HFF-Myc (cell line): Measurements from ENCODE around the gene METTL6.
"Not testable (repeated sequence)": the region's sequence is repeated elsewhere in the genome, so short reads cannot be mapped to it uniquely, and the experiment has no call there.

Experiments
- DNase-seq: peaks from one replicate; pipeline ENCODE4 v3.0.0-alpha.2; 2011; ENCODE audit warnings: low read depth; ENCODE audit errors: extremely low read depth
- H3K4me3 ChIP-seq: replicated peaks from 2 replicates; pipeline ENCODE4 v1.5.1; 2011; ENCODE audit warnings: low read depth, mild to moderate bottlenecking, control low read depth, low read length
- TF ChIP-seq, protein P1 (sequence below): IDR thresholded peaks from 2 replicates; pipeline ENCODE4 v1.5.1; 2012; ENCODE audit warnings: mild to moderate bottlenecking, low read depth, low read length, control low read depth; ENCODE audit errors: missing control alignments

METTL6 gene

DNA sequence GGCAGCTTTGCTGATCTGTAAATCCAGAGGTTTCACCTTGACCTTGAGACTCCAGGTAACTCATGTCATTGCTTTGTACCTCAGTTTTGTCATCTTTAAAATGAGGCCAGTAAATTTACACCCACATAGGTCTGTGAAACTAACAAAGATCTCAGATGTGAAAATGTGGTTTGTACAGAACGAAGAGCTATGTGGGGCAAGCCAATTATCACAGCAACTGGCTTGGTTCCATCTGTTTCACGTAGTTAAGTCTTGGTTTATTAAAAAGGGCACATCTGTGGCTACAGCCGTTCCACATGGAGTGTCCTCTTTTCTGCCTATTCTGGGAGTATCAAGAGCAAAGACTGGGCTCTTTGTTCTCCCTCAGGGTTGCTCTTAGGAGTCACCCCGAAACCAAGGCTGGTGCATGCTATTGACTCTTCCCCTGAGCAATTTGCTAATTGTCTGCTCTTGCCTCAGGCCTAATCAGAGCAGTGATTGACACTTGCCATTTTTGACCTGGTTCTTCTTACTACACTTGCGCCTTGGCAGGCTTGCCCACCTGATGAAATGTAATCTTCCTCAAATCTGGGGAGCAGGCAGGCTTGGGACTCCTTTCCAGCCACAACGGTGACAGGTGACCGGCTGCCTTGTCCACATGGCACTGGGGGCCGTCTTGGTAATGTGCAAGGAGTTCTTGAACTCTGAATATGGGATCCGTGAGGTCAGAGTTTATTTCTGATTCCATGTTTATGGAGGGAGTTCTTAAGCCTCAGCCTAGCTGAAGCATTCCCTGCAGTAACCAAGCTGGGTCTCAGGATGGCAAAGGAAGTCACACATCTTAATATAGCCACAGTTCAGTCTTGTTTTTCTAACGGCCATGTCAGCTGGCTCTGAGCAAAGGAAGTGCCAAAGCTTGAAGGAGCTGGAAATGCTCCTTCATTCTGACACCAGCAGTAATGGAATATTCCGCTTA lies 40.2 kb upstream of the METTL6 start:
- H3K4me3 ChIP-seq: no peak overlapping the region
- TF ChIP-seq, protein P1, sequence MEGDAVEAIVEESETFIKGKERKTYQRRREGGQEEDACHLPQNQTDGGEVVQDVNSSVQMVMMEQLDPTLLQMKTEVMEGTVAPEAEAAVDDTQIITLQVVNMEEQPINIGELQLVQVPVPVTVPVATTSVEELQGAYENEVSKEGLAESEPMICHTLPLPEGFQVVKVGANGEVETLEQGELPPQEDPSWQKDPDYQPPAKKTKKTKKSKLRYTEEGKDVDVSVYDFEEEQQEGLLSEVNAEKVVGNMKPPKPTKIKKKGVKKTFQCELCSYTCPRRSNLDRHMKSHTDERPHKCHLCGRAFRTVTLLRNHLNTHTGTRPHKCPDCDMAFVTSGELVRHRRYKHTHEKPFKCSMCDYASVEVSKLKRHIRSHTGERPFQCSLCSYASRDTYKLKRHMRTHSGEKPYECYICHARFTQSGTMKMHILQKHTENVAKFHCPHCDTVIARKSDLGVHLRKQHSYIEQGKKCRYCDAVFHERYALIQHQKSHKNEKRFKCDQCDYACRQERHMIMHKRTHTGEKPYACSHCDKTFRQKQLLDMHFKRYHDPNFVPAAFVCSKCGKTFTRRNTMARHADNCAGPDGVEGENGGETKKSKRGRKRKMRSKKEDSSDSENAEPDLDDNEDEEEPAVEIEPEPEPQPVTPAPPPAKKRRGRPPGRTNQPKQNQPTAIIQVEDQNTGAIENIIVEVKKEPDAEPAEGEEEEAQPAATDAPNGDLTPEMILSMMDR: no peak
- DNase-seq: no peak

DNA sequence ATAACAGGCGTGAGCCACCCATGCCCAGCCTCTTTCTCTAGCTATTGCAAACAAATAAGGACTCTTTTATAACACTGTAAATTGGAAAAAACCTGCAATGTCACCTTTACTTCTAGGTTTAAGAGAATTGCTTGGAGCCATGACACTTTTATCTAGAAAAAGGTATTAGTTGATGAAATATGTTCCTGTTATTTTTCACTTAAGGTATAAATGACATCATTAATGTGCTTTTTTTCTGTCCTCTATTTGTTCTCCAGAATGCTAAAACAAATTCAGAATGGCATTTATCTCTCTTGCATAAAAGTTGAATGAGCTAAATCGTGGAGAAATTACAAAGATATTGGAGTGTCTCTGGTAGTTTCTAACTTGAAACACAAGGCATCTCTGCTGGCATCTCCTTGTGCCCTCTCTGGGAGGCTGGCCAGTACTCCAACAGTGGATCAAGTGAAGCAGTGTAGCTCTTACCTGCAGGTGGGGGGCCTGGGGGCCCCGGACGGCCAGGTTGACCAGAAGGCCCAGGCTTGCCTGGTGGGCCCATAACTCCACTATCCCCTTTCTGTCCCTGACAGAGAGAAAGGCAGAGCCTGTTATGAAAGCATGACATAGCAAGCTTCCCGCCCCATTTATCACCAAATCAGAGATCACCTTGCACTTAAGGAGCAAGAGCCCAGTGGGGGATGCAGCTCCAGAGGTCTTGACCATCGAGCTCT lies 38.7 kb upstream of the METTL6 start:
- TF ChIP-seq, protein P1: no peak
- DNase-seq: no peak
- H3K4me3 ChIP-seq: no peak overlapping the region

DNA sequence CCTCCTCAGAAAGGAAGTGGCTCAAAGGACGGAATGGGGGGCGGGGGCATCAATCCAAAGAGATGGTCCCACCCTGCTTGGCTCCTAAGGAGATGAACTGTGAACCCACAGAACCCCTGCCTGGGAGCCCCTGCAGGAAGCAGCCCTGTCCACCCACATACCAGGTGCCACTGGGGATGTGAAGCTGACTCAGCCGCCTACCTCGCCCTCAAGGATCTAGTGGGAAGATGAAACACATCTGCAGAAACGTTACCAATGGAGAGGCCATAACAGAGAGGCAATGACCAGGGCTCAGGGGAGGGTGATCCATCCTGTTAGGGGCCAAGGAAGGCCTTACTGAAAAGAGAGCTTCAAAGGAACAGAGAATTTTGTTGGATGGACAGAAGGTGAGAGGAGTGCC lies 35.1 kb upstream of the METTL6 start:
- DNase-seq: no peak

DNA sequence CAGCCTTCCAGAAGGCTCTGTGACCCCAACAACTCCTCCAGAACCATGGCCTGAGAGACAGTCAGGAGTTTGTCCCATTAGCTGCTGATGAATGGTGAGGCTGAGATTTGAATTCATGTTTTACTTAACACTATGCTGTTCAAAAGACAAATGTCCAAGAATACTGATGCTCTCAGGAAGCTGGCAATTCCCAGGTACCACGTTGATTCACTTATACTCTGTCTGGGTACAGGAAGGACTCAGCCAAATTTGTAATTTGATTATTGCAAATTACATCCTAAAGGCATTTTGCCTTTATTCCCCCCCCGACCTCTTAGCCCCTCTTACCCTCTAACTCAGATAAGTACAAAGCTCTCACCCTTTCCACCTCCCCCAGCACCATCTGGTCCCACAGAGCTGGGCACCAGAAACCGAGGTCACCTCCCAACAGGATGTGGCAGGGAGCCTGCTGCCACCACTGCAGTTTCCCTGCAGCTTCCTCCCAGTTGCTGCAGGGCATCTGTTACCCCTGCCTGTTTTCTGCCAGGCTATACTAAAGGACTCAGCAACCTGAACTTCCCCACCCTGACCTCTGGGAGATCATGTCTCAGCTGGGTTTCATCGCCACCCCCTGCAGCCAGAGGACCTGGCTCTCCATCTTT lies 33.7 kb upstream of the METTL6 start:
- TF ChIP-seq, protein P1: no peak
- DNase-seq: no peak
- H3K4me3 ChIP-seq: no peak overlapping the region

More for the DNA sequence above, 35.1 kb upstream of the METTL6 start:
- TF ChIP-seq, protein P1: no peak
- no peak overlapping the region for H3K4me3 ChIP-seq

DNA sequence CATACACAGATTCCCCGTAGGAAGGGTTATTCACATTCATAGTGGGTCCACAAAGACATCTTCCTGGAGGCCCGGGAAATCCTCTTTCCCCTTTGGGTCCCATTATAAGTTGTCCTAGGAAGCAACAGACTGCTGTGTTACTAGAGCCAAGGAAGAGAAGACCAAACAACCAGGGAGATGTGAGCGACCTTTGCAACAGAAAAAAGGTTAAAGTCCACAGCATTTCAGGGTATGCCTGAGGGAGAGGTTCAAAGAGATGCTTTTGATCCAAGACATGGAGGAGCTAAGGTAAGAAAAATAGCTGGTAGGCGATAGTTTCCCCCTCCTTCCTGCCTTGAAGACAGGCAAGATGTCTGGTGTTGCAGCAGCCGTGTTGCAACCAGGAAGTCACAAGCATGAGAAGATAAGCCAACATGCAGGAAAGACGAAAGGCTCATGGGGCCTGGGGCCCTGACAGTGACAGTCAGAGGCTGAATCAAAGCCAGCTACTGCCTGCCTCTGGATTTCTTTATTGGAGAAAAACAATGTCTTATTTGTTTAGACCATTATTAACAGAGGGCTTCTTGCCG lies 31.0 kb upstream of the METTL6 start:
- TF ChIP-seq, protein P1: no peak
- H3K4me3 ChIP-seq: no peak overlapping the region
- DNase-seq: no peak

DNA sequence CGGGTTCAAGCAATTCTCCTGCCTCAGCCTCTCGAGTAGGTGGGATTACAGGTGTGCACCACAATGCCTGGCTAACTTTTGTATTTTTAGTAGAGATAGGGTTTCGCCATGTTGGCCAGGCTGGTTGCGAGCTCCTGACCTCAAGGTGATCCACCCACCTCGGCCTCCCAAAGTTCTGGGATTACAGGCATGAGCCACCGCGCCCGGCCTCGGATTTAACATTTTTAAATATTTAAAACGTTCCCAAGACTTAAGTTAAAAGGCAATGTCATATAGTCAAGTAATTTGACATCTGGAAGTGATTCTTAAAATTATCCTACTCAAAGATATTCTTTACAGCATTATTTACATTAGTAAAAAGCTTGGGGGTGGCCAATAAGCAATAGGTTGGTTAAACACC lies 29.6 kb upstream of the METTL6 start:
- H3K4me3 ChIP-seq, DNase-seq: not testable (repeated sequence)
